Endodermal cell (in vitro differentiated cells): Measurements from ENCODE around the gene GSTA4. TPM values are rescaled to one million over a fixed set of nuclear protein-coding genes. Genes with fewer than 3 reads are reported as not detected.

ENCODE experiments used
- DNase-seq: peaks from one replicate; pipeline ENCODE4 v3.0.0-alpha.2; 2017
- H3K27ac ChIP-seq: 2 replicates; pipeline ENCODE4 v1.5.1; 2013; ENCODE audit warnings: mild to moderate bottlenecking, low read depth, low read length, moderate library complexity
- H3K27me3 ChIP-seq: 2 replicates; pipeline ENCODE4 v1.6.1; 2013; ENCODE audit warnings: mild to moderate bottlenecking, low read length, moderate library complexity; ENCODE audit not compliant: insufficient read depth, control insufficient read depth, poor library complexity, severe bottlenecking
- H3K36me3 ChIP-seq: 2 replicates; pipeline ENCODE4 v1.7.0; 2013; ENCODE audit warnings: mild to moderate bottlenecking, low read length, moderate library complexity; ENCODE audit not compliant: control insufficient read depth, insufficient read depth
- H3K4me1 ChIP-seq: one replicate; pipeline ENCODE4 v1.7.0; 2013; ENCODE audit warnings: low read length; ENCODE audit not compliant: control insufficient read depth, insufficient read depth
- H3K4me3 ChIP-seq: 2 replicates; pipeline ENCODE4 v1.5.1; 2013; ENCODE audit warnings: mild to moderate bottlenecking, low read length, moderate library complexity
- H3K9ac ChIP-seq: 2 replicates; pipeline ENCODE4 v1.6.1; 2013; ENCODE audit warnings: mild to moderate bottlenecking, low read length, moderate library complexity; ENCODE audit not compliant: poor library complexity, severe bottlenecking; ENCODE audit errors: extremely low read depth
- H3K9me3 ChIP-seq: 2 replicates; pipeline ENCODE4 v1.6.1; 2013; ENCODE audit warnings: mild to moderate bottlenecking, low read length, moderate library complexity; ENCODE audit not compliant: control insufficient read depth
- H3K27ac Mint-ChIP-seq: 2 replicates; pipeline ENCODE4 v1.8.0; 2020; ENCODE audit warnings: mixed read lengths
- H3K27me3 Mint-ChIP-seq: 2 replicates; pipeline ENCODE4 v1.8.0; 2021; ENCODE audit warnings: mild to moderate bottlenecking, mixed read lengths; ENCODE audit not compliant: insufficient read depth
- H3K36me3 Mint-ChIP-seq: 2 replicates; pipeline ENCODE4 v1.8.0; 2020; ENCODE audit warnings: low read depth, mixed read lengths
- H3K4me1 Mint-ChIP-seq: 2 replicates; pipeline ENCODE4 v1.8.0; 2020; ENCODE audit warnings: mixed read lengths
- H3K4me3 Mint-ChIP-seq: 2 replicates; pipeline ENCODE4 v1.8.0; 2020; ENCODE audit warnings: mild to moderate bottlenecking, moderate library complexity, mixed read lengths
- H3K9me3 Mint-ChIP-seq: 2 replicates; pipeline ENCODE4 v1.8.0; 2020; ENCODE audit warnings: mild to moderate bottlenecking, mixed read lengths
- CTCF ChIP-seq: fragments of 200-600 bp; sonication (generic); conservative IDR thresholded peaks from 2 replicates; pipeline ENCODE4 v1.5.0; 2021; ENCODE audit warnings: antibody characterized with exemption, mild to moderate bottlenecking
- WGBS, 2 experiments: methylation state at CpG; one replicate each; pipeline versions ENCODE4 v1.1.5 to v1.1.7; 2013; ENCODE audit warnings: missing lambda C conversion rate in 2 of 2, mixed read lengths in 1 of 2; ENCODE audit not compliant: insufficient coverage in 1 of 2, insufficient read length in 1 of 2; 5-methylcytosine and 5-hydroxymethylcytosine counted together
- total RNA-seq, 2 donors: library from RNA; stranded (reverse); fragmentation: NEBNext Ultra II Directional in 1 of 2; extraction: Animal tissue kit (Norgen Biotek cat#: 25700) in 1 of 2; gene quantifications; 2 replicates in 1 of 2; 3 replicates in 1 of 2; pipeline ENCODE4 v1.2.1, GENCODE V29; 2021

Gene GSTA4
- total RNA-seq, 2 donors from 2014 or later, result 22.0 to 36.1 TPM

DNA sequence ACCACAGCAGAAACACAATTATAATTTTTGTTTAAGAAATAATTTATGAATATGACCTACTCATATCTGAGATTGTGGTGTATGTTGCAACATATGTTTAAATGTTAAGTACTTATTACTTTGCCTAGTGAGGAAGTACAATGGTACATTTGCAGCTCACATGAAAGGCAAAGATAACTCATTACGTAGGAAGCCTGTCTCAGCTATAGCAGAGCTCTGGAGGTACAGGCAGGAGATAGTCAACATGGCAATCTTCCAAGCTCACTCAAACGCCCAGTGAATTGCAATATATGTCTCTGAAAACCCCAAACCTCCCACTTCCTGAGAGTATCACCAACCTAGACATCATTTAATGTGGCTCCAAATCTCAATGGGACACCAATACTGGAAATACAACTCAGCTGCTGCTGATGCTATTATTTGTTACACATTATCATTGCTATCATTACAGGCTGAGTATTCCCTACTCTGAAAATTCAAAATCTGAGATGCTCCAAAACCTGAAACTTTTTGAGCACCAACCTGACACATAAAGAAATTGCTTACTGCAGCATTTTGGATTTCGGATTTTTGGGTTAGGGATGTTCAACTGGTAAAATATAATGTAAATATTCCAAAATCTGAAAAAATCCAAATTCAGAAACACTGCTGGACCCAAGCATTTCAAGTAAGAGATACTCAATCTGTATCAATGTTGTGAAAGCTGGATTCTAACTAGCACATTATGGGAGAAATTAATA lies 25.1 kb upstream of the GSTA4 start:
- no peaks in the 10 kb centered on the region for H3K36me3 ChIP-seq
- no peak overlapping the region for H3K27ac Mint-ChIP-seq
- H3K36me3 Mint-ChIP-seq, result peaks cover 14% of the 10 kb centered on the region
- no peaks in the 10 kb centered on the region for H3K27me3 Mint-ChIP-seq
- H3K4me3 Mint-ChIP-seq, result no peak overlapping the region
- DNase-seq, result no peak
- H3K4me1 ChIP-seq, result no peaks in the 10 kb centered on the region
- no peaks in the 10 kb centered on the region for H3K9me3 Mint-ChIP-seq
- WGBS, 2 experiments, result 95 to 100% methylated on average over 1 to 3 of the region's 3 CpGs
- H3K9me3 ChIP-seq, result no peaks in the 10 kb centered on the region
- no peak for TF ChIP-seq CTCF
- no peak overlapping the region for H3K27ac ChIP-seq
- H3K27me3 ChIP-seq, result no peaks in the 10 kb centered on the region
- no peaks in the 10 kb centered on the region for H3K4me1 Mint-ChIP-seq
- H3K4me3 ChIP-seq, result no peak overlapping the region
- no peak overlapping the region for H3K9ac ChIP-seq

GRCh38 chr6:53018446-53018845 lies 23.4 kb upstream of the GSTA4 start:
- no peak for DNase-seq
- Mint-ChIP-seq H3K27me3 (no peaks in the 10 kb centered on the region), H3K9me3 (no peaks in the 10 kb centered on the region), H3K27ac (no peak overlapping the region), H3K4me3 (no peak overlapping the region), H3K36me3 (peaks cover 22% of the 10 kb centered on the region), H3K4me1 (no peaks in the 10 kb centered on the region)
- H3K27ac ChIP-seq, result no peak overlapping the region
- H3K36me3 ChIP-seq, result peaks cover under 1% of the 10 kb centered on the region
- H3K9ac ChIP-seq, result no peak overlapping the region
- H3K4me3 ChIP-seq, result no peak overlapping the region
- H3K9me3 ChIP-seq, result no peaks in the 10 kb centered on the region
- WGBS, 2 experiments, result 87 to 100% methylated on average over 1 to 2 of the region's 2 CpGs
- H3K4me1 ChIP-seq, result no peaks in the 10 kb centered on the region
- no peaks in the 10 kb centered on the region for H3K27me3 ChIP-seq
- TF ChIP-seq CTCF, result no peak

GRCh38 chr6:53015486-53015885 lies 20.4 kb upstream of the GSTA4 start:
- Mint-ChIP-seq H3K4me1 (peaks cover 9% of the 10 kb centered on the region), H3K4me3 (no peak overlapping the region), H3K27me3 (no peaks in the 10 kb centered on the region), H3K27ac (no peak overlapping the region), H3K9me3 (no peaks in the 10 kb centered on the region), H3K36me3 (peaks cover 36% of the 10 kb centered on the region)
- Histone ChIP-seq H3K27me3 (no peaks in the 10 kb centered on the region), H3K36me3 (peaks cover 8% of the 10 kb centered on the region), H3K9ac (no peak overlapping the region), H3K4me3 (no peak overlapping the region), H3K9me3 (no peaks in the 10 kb centered on the region), H3K4me1 (peaks cover 13% of the 10 kb centered on the region), H3K27ac (no peak overlapping the region)
- DNase-seq, result no peak
- TF ChIP-seq CTCF, result no peak
- no CpG with 5 or more reads among the region's 1 CpG for WGBS, 2 experiments
